Measurements from ENCODE around the gene BRICD5.

BRICD5 gene

GRCh38 chr16:2213817-2214718 is 3.4 kb upstream of the BRICD5 start:
- no peak for TF ChIP-seq CTCF (IDR thresholded peaks at IDR 0.05; ENCODE audit: control insufficient read depth, insufficient read depth, low read depth, low read length, missing control alignments)
- no peak for DNase-seq (ENCODE audit: low read depth)
- peak overlapping the region; percentile 56 for H3K4me3 ChIP-seq (ENCODE audit: control insufficient read depth, low read depth, low read length)

GRCh38 chr16:2212362-2213324 is 2.0 kb upstream of the BRICD5 start:
- peak overlapping the region; percentile 56 for H3K4me3 ChIP-seq (ENCODE audit: control insufficient read depth, low read depth, low read length)
- no peak for DNase-seq (ENCODE audit: low read depth)
- TF ChIP-seq CTCF (IDR thresholded peaks at IDR 0.05; ENCODE audit: control insufficient read depth, insufficient read depth, low read depth, low read length, missing control alignments): no peak

GRCh38 chr16:2211923-2212347 is 1.3 kb upstream of the BRICD5 start:
- no peak overlapping the region for H3K4me3 ChIP-seq (ENCODE audit: control insufficient read depth, low read depth, low read length)
- DNase-seq (ENCODE audit: low read depth): no peak
- TF ChIP-seq CTCF (IDR thresholded peaks at IDR 0.05; ENCODE audit: control insufficient read depth, insufficient read depth, low read depth, low read length, missing control alignments): no peak

- TF ChIP-seq CTCF (IDR thresholded peaks at IDR 0.05; ENCODE audit: control insufficient read depth, insufficient read depth, low read depth, low read length, missing control alignments): no peak
- H3K4me3 ChIP-seq (ENCODE audit: control insufficient read depth, low read depth, low read length): no peak overlapping the region
- no peak for DNase-seq (ENCODE audit: low read depth)
Measured at GRCh38 chr16:2210009-2210332, 692 bp downstream of the BRICD5 start.

GRCh38 chr16:2209258-2210008 is 1.2 kb downstream of the BRICD5 start:
- TF ChIP-seq CTCF (IDR thresholded peaks at IDR 0.05; ENCODE audit: control insufficient read depth, insufficient read depth, low read depth, low read length, missing control alignments): no peak
- DNase-seq (ENCODE audit: low read depth): no peak
- no peak overlapping the region for H3K4me3 ChIP-seq (ENCODE audit: control insufficient read depth, low read depth, low read length)

GRCh38 chr16:2208772-2209171 is 1.9 kb downstream of the BRICD5 start:
- no peak overlapping the region for H3K4me3 ChIP-seq (ENCODE audit: control insufficient read depth, low read depth, low read length)
- DNase-seq (ENCODE audit: low read depth): no peak
- TF ChIP-seq CTCF (IDR thresholded peaks at IDR 0.05; ENCODE audit: control insufficient read depth, insufficient read depth, low read depth, low read length, missing control alignments): no peak
